Activated T-cell treated with anti-CD3 and anti-CD28 coated beads for 48 hours (primary cell): ENCODE measurements around the gene PGS1.

ENCODE experiments used
- DNase-seq: peaks from one replicate; pipeline ENCODE4 v3.0.0-alpha.2; 2020; ENCODE audit warnings: low read depth

Gene PGS1

DNA sequence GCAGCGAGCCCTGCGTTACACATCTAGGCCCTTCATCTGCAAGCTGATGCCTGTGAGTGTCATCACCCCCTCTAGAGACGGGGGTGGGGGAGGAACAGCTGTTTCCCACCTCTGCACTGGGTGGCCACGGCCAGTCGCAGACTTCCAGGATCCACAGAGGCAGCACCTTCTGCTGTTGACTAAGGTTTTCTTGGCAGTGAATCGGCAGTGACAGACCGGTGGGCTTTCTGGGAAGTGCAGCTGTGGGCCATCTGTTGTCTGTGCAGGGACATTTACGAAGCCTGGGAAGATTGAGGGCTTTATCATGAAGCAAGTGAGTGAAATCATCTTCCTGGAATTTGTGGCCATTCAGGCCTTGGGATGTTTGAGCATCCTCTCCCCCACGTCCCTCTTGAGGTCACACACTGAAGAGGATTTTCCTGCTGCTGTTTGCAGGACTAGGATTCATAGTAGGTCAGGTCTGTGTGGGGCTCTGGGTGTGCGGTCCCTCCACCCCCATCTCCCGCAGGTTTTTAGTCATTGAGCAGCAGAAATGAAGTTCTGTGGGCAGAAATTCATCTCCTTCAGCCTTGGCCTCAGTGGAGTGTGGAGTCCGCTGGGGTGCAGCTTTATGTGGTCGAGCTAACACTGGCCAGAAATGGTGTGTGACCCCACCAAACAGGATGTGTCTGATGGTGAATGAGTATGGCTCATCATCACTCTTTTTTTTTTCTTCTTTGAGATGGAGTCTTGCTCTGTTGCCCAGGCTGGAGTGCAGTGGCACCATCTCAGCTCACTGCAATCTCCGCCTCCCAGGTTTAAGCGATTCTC, 12.0 kb downstream of the PGS1 start:
- no peak for DNase-seq

DNA sequence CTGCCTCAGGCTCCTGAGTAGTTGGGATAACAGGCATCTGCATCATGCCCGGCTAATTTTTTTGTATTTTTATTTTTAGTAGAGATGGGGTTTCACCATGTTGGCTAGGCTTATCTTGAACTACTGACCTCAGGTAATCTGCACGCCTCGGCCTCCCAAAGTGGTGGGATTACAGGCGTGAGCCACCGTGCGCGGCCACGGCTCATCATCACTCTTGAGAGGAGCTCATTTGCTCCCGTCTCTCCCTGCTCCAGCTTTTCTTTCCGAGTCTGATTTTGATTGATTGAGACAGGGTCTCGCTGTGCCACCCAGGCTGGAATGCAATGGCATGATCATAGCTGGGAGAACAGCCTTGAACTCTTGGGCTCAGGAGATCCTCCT, 12.6 kb downstream of the PGS1 start:
- DNase-seq: no peak

- DNase-seq: no peak
Observed at GRCh38 chr17:78391843-78392242, 13.4 kb downstream of the PGS1 start.

DNA sequence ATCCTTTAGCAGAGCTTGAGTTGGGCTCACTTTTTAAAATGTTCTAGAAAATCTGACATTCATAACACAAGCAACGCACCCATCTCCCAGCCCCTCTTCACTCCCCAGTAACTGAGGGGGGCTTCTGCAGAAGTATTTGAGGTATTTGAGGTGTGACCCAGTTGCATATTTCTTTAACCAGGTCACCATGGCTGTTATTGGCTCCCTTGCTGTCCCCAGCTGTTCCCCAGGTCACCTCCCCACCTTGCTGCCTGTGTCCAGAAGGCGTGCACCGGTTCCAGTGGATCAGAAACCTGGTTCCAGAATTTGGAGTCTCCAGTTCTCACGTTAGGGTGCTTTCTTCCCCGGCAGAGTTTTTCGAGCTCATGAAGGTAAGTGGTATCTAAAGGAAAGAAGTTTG, 13.8 kb downstream of the PGS1 start:
- no peak for DNase-seq

DNA sequence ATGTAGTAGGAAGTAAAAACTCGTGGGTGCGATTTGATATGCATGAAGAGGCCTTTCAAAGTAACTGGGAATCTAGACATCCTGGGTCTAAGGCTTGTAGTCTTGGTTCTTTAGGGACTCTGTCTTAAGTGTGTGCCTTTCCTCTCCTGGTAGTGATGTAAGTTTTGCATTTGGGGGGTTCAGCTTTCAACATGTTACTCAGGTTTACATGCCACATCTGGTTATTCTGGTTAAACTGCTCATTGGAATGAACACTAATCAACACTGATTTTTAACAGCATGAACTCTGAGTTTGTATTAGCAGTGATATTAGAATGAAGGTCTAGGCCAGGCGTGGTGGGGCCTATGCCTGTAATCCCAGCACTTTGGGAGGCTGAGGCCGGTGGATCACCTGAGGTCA, 15.1 kb downstream of the PGS1 start:
- no peak for DNase-seq

DNA sequence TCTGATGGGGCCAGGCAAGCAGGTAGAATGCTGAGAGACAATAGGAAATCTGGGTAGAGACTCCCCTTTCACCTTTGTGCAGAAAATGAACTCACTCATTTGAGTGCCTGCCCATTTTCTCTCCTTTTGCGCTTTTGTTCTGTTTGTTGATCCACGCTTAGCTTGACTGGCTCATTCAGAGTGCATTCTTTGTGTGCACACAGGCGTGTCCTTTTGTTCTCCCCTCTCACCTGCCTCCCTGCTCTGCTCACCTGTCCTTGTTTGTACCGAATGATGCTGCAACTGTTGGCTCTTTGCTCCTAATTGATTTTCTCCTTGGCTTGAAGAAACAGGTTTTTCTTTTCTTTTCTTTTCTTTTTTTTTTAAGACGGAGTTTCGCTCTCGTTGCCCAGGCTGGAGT, 15.8 kb downstream of the PGS1 start:
- DNase-seq: no peak

DNA sequence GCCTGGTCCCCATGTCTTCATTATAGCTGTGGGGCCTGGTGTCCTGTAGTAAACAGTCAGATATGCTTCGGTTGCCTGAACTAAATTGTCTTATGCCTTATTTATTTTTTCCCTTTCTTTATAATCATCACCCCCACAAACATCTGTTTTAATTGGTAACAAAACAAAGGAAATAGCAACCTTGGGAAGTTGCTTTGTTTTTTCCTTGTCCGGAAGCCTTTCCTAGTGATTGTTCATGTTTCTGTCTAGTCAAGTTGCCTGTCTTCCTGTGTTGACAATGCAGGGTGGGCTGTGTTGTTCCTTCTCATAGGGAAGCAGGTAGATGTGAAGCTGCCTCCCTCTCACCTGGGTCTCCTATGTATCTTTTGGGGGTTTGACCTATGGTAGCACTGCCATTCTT, 16.7 kb downstream of the PGS1 start:
- no peak for DNase-seq

GRCh38 chr17:78396441-78397337, 18.2 kb downstream of the PGS1 start:
- no peak for DNase-seq

- DNase-seq: no peak
Observed at GRCh38 chr17:78397681-78398101, 19.2 kb downstream of the PGS1 start.

GRCh38 chr17:78398390-78398789, 19.9 kb downstream of the PGS1 start:
- DNase-seq: no peak

DNA sequence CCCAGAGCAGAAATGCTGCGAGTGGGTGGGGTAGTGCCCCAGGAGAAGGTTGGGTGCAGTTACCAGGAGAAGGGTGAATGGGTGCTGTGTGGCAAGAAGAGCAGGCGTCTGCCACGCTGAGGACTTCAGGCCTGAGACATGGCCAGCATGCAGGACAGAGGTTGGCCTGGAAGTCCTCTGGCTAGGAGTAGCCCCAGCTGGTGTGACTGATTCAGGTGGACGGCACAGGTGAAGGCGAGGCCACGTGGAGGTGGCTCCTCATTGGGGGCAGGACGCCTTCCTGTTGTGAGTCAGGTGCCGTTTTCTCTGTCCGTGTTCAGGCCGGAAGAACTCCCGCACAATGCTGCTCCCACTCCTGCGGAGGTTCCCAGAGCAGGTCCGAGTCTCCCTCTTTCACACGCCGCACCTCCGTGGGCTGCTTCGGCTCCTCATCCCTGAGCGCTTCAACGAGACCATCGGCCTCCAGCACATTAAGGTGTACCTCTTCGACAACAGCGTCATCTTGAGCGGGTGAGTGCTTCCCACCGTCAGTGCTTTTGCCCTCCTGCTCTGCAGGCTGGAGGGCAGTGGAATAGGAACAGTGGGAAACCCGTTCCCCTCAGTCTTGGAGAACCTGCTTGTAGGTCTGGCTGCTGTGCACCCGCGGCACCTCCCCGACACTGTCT, 20.7 kb downstream of the PGS1 start:
- no peak for DNase-seq

- DNase-seq: no peak
Observed at GRCh38 chr17:78399693-78400144, 21.3 kb downstream of the PGS1 start.

DNA sequence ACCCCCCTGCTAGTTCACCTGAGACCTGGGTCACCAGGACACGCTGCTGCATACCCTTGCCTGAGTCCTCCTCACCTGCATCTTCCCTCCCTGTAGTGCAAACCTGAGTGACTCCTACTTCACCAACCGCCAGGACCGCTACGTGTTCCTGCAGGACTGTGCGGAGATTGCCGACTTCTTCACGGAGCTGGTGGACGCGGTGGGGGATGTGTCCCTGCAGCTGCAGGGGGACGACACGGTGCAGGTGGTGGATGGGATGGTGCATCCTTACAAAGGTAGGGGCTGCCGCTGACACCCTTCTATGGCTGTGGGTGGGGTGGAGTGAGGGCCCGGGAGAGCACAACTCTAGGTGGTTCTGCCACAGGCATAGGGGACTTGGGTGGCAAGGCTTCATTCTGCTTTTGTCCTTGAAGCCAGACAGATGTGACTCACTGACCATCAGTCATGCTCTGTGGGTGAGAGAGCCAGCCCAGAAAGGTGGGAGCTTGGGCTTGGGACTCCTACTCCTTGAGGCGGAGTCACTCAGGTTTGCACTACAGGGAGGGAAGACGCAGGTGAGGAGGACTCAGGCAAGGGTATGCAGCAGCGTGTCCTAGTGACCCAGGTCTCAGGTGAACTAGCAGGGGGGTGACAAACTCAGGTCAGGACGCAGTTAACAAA, 22.3 kb downstream of the PGS1 start:
- DNase-seq: no peak

- no peak for DNase-seq
Observed at GRCh38 chr17:78401246-78401645, 22.8 kb downstream of the PGS1 start.

- no peak for DNase-seq
Observed at GRCh38 chr17:78401891-78402290, 23.4 kb downstream of the PGS1 start.

DNA sequence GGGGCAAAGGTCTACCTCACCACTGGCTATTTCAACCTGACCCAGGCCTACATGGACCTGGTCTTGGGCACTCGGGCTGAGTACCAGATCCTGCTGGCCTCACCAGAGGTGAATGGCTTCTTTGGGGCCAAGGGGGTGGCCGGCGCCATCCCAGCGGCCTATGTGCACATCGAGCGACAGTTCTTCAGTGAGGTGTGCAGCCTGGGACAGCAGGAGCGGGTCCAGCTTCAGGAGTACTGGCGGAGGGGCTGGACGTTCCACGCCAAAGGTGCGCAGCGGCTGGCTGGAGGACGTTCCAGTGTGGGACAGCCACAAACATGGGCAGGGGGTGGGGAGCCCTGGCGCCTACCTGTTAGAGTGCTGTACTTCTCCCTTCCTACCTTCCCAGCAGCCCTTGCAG, 25.4 kb downstream of the PGS1 start:
- DNase-seq: no peak

- DNase-seq: no peak
Observed at GRCh38 chr17:78406396-78406795, 27.9 kb downstream of the PGS1 start.

DNA sequence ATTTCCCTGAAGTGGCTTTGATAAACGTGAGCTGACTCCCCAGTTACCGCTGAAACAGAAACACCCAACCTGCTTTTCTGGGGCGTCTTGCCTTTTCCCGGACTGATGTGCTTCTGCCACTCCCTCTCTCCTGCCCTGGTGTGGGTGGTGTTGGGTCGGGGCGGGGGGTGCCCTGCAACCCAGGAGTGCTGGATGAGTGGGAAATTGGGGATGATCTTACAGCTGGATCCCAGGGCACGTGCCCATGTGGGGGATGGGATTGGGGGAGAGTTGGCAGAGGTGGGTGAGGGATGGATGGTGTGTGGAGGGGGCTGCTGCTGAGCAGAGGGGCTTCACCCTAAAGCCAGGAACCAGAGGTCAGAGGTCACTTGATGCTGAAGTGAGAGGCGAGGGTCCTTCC, 28.5 kb downstream of the PGS1 start:
- DNase-seq: no peak

GRCh38 chr17:78407387-78408000, 29.0 kb downstream of the PGS1 start:
- no peak for DNase-seq

DNA sequence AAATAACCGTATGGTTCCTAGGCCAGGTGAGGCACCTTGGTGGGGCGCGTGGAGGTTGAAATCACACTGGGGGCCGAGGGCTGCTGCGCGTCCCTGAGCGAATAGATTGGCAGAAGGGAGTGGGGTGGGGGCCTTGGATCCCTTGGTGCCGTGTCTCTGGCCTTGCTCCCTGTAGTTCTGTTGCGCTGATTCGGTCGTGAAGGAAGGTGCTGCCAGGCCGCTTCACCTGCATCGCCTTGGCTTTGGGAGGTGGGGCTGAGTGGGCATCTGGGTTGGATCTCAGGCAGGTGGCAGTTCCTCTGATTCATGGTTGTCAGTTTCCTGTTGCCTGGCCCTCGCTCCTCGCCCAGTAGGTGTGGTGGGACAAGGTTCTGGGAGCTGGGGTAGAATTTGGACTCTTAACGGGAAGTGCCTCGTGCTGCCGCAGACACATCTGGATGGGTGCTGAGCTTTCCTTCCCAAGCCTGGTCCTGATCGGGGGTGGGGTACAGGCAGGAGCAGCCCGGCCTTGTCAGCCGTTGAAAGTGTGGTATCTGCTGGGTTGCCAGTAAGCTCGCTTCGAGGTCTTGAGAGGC, 30.1 kb downstream of the PGS1 start:
- no peak for DNase-seq

DNA sequence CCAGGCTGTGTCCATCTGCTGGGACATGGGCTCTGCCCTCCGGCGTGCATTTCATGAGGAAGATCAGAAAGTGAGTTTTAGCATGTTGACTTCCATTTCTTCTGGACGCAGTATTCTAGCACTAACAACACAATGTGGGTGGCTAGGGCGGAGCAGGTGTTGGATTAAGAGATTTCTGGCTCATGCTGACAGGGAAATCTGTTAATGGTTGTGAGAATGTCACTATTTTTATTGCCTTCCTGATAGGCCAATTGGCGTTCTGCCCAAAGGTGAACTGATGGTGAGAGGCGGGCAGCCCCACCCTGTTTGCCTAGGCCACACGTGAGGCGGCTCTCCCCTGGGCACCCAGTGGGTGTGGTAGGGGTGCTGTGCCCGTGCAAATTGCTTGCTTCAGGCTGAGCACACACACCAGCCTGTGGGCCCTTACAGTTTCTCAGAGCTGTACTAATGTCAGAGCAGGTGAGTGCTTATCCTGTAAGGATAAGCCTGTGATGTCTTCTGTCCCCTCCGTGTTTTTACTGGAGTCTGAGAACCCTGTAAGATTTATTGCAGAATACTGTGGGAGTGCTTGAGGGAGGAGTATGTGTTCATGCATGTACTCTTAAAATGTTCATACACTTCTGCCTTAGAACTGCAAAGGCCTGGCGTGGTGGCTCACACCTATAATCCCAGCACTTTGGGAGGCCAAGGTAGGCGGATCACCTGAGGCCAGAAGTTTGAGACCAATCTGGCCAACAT, 30.9 kb downstream of the PGS1 start:
- DNase-seq: no peak
